GM08714 (cell line): Measurements from ENCODE around the gene FLNB.

Experiments
- H3K4me3 ChIP-seq: fragments of 200-500 bp; sonication (Bioruptor generic); 2 replicates; pipeline ENCODE4 v1.5.1; 2014; ENCODE audit warnings: mild to moderate bottlenecking, low read length, inconsistent platforms
- ZNF274 ChIP-seq: IDR thresholded peaks from 2 replicates; pipeline ENCODE4 v1.6.1; 2012; ENCODE audit warnings: mild to moderate bottlenecking, low read depth, low read length

The FLNB gene

GRCh38 chr3:57989646-57990045, 18.6 kb upstream of the FLNB start:
- no peak overlapping the region for H3K4me3 ChIP-seq
- TF ChIP-seq ZNF274 = no peak

- no peak for TF ChIP-seq ZNF274
- no peak overlapping the region for H3K4me3 ChIP-seq
Observed at GRCh38 chr3:57992452-57993213, 15.6 kb upstream of the FLNB start.

GRCh38 chr3:57998366-57999283, 9.6 kb upstream of the FLNB start:
- peak overlapping the region; percentile 33; the same call in 1 of the 2 replicates for H3K4me3 ChIP-seq
- TF ChIP-seq ZNF274 = no peak

GRCh38 chr3:57999417-58000115, 8.7 kb upstream of the FLNB start:
- no peak overlapping the region for H3K4me3 ChIP-seq
- TF ChIP-seq ZNF274 = no peak

- no peak overlapping the region for H3K4me3 ChIP-seq
- no peak for TF ChIP-seq ZNF274
Observed at GRCh38 chr3:58000306-58001085, 7.7 kb upstream of the FLNB start.

- no peak overlapping the region for H3K4me3 ChIP-seq
- no peak for TF ChIP-seq ZNF274
Observed at GRCh38 chr3:58001086-58001467, 7.1 kb upstream of the FLNB start.

- TF ChIP-seq ZNF274 = no peak
- no peak overlapping the region for H3K4me3 ChIP-seq
Observed at GRCh38 chr3:58001979-58002378, 6.2 kb upstream of the FLNB start.

GRCh38 chr3:58003093-58003492, 5.1 kb upstream of the FLNB start:
- H3K4me3 ChIP-seq = no peak overlapping the region
- no peak for TF ChIP-seq ZNF274

GRCh38 chr3:58004973-58005372, 3.2 kb upstream of the FLNB start:
- H3K4me3 ChIP-seq = no peak overlapping the region
- TF ChIP-seq ZNF274 = no peak

GRCh38 chr3:58005669-58006068, 2.6 kb upstream of the FLNB start:
- H3K4me3 ChIP-seq = no peak overlapping the region
- TF ChIP-seq ZNF274 = no peak

- no peak for TF ChIP-seq ZNF274
- H3K4me3 ChIP-seq = no peak overlapping the region
Observed at GRCh38 chr3:58006661-58007060, 1.6 kb upstream of the FLNB start.

GRCh38 chr3:58009026-58009748, 965 bp downstream of the FLNB start:
- peak overlapping the region; percentile 85 for H3K4me3 ChIP-seq
- no peak for TF ChIP-seq ZNF274
